CD14-positive monocyte (primary cell): Measurements from ENCODE around the gene BIRC5. TPM values are rescaled to one million over a fixed set of nuclear protein-coding genes. Genes with fewer than 3 reads are reported as not detected.

Experiments
- DNase-seq, 3 donors: peaks; one replicate each; pipeline ENCODE4 v3.0.0-alpha.2; 2011 to 2022
- H2AFZ ChIP-seq: 2 replicates; pipeline ENCODE4 v1.6.0; 2012; ENCODE audit warnings: mild to moderate bottlenecking, low read depth, low read length, inconsistent platforms; ENCODE audit not compliant: insufficient read depth, poor library complexity, severe bottlenecking
- H3K27ac ChIP-seq, 2 donors: 1 replicate in 1 of 2; 2 replicates in 1 of 2; pipeline ENCODE4 v1.5.1; 2012 to 2013; ENCODE audit warnings: low read length in 2 of 2, control low read depth in 1 of 2, inconsistent platforms in 1 of 2, low read depth in 1 of 2, mild to moderate bottlenecking in 1 of 2
- H3K27me3 ChIP-seq, 2 donors: one replicate each; pipeline versions ENCODE4 v1.6.0 to v1.6.1; 2011 to 2013; ENCODE audit warnings: low read length in 2 of 2; ENCODE audit not compliant: control insufficient read depth in 2 of 2, insufficient read depth in 2 of 2
- H3K36me3 ChIP-seq, 2 donors: replicated peaks in 1 of 2; 1 replicate in 1 of 2; 2 replicates in 1 of 2; pipeline versions ENCODE4 v1.5.1 to v1.6.1; 2012 to 2013; ENCODE audit warnings: low read length in 2 of 2, control low read depth in 1 of 2, inconsistent platforms in 1 of 2, mild to moderate bottlenecking in 1 of 2; ENCODE audit not compliant: insufficient read depth in 2 of 2, control insufficient read depth in 1 of 2
- H3K4me1 ChIP-seq, 2 donors: 1 replicate in 1 of 2; 2 replicates in 1 of 2; pipeline versions ENCODE4 v1.5.1 to v1.6.1; 2012 to 2013; ENCODE audit warnings: low read length in 2 of 2, control low read depth in 1 of 2, inconsistent platforms in 1 of 2, mild to moderate bottlenecking in 1 of 2, moderate library complexity in 1 of 2; ENCODE audit not compliant: insufficient read depth in 2 of 2, control insufficient read depth in 1 of 2
- H3K4me2 ChIP-seq: replicated peaks from 2 replicates; pipeline ENCODE3; 2012; ENCODE audit warnings: low read length, moderate library complexity, mild to moderate bottlenecking; ENCODE audit not compliant: poor library complexity, severe bottlenecking; ENCODE audit errors: extremely low read depth
- H3K4me3 ChIP-seq, 3 experiments: fragments of 200-600 bp in 1 of 3; sonication (generic) in 1 of 3; replicated peaks in 1 of 3; 1 replicate in 2 of 3; 2 replicates in 1 of 3; pipeline ENCODE4 v1.5.1; 2011 to 2013; ENCODE audit warnings: low read length in 3 of 3, mild to moderate bottlenecking in 3 of 3, control low read depth in 2 of 3, low read depth in 2 of 3, inconsistent platforms in 1 of 3, moderate library complexity in 1 of 3
- H3K79me2 ChIP-seq: 2 replicates; pipeline ENCODE4 v1.6.0; 2012; ENCODE audit warnings: mild to moderate bottlenecking, control low read depth, inconsistent platforms, low read length, moderate library complexity; ENCODE audit not compliant: insufficient read depth
- H3K9ac ChIP-seq: 2 replicates; pipeline ENCODE4 v1.6.0; 2017; ENCODE audit warnings: low read length, mild to moderate bottlenecking; ENCODE audit not compliant: insufficient read depth, poor library complexity, severe bottlenecking
- H3K9me3 ChIP-seq, 2 donors: replicated peaks in 1 of 2; 1 replicate in 1 of 2; 2 replicates in 1 of 2; pipeline versions ENCODE4 v1.5.1 to v1.6.1; 2012 to 2013; ENCODE audit warnings: low read length in 2 of 2, control low read depth in 1 of 2; ENCODE audit not compliant: control insufficient read depth in 1 of 2, insufficient read depth in 1 of 2
- H4K20me1 ChIP-seq: 2 replicates; pipeline ENCODE4 v1.6.0; 2012; ENCODE audit warnings: mild to moderate bottlenecking, low read length, control low read depth, moderate library complexity; ENCODE audit not compliant: insufficient read depth
- H3K27ac Mint-ChIP-seq, 7 donors: one replicate each; pipeline ENCODE4 v1.8.0; 2020; ENCODE audit warnings: mild to moderate bottlenecking in 7 of 7, mixed read lengths in 7 of 7, moderate library complexity in 6 of 7, inconsistent platforms in 2 of 7
- H3K27me3 Mint-ChIP-seq, 3 donors: one replicate each; pipeline ENCODE4 v1.8.0; 2021 to 2022; ENCODE audit warnings: low read depth in 3 of 3, mild to moderate bottlenecking in 3 of 3, mixed read lengths in 3 of 3, moderate library complexity in 3 of 3, inconsistent platforms in 1 of 3
- H3K36me3 Mint-ChIP-seq, 2 donors: one replicate each; pipeline ENCODE4 v1.8.0; 2020; ENCODE audit warnings: mixed read lengths in 2 of 2, inconsistent platforms in 1 of 2, mild to moderate bottlenecking in 1 of 2
- H3K4me1 Mint-ChIP-seq: one replicate; pipeline ENCODE4 v1.8.0; 2020; ENCODE audit warnings: mild to moderate bottlenecking, mixed read lengths
- H3K4me3 Mint-ChIP-seq, 2 donors: one replicate each; pipeline ENCODE4 v1.8.0; 2020; ENCODE audit warnings: mild to moderate bottlenecking in 2 of 2, mixed read lengths in 2 of 2, moderate library complexity in 1 of 2
- H3K9me3 Mint-ChIP-seq, 7 donors: one replicate each; pipeline ENCODE4 v1.8.0; 2020 to 2022; ENCODE audit warnings: mixed read lengths in 7 of 7, mild to moderate bottlenecking in 6 of 7, moderate library complexity in 6 of 7, inconsistent platforms in 2 of 7
- WGBS: methylation state at CpG from one replicate; pipeline ENCODE4 v1.1.5; 2013; ENCODE audit warnings: missing lambda C conversion rate; ENCODE audit not compliant: insufficient coverage; 5-methylcytosine and 5-hydroxymethylcytosine counted together
- intact Hi-C, 2 donors: fragments of 100-400 bp; cut with micrococcal nuclease; formaldehyde crosslinking; loops; one replicate each; pipeline versions ENCODE4 v1.15.0 to v1.15.1; 2023
- polyA plus RNA-seq, 3 donors: library from polyadenylated mRNA; depleted of rRNA in 1 of 3; unstranded in 2 of 3; stranded (reverse) in 1 of 3; fragments of 300-500 nt in 2 of 3; fragments of >200 nt in 1 of 3; fragmentation: Illumina TruSeq in 2 of 3; gene quantifications; 1 replicate in 2 of 3; 2 replicates in 1 of 3; pipeline ENCODE4 v1.2.3, GENCODE V29; 2012 to 2021
- TF ChIP-seq, protein P1 (sequence below): fragments of 200-600 bp; IDR thresholded peaks from one replicate; pipeline ENCODE4 v1.8.0; 2022; ENCODE audit warnings: antibody characterized with exemption, mild to moderate bottlenecking

BIRC5 gene
- polyA plus RNA-seq, 3 donors = 0.20 TPM; not detected in 2

DNA sequence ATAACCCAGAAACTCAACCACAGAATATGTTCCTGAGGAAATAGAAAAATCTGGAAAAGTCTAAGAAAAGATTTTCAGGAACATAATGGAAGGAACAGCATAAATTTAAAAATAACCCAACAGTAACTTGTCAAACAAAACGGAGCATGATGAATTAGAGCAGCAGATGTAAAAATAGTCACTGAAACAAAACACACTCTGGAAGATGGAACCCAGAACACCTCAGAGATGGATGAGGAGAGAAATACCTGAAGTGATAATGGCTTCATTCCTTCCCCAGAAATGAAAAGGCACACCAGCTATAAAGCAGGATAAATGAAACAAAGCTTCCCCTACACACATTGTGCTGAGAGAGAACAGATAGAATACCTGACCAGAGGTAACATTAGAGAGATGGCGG is 33.5 kb upstream of the BIRC5 start:
- Histone ChIP-seq H3K4me3 (no peak overlapping the region), H3K36me3 (peaks cover 0 to 4% of the 10 kb centered on the region in 2 donors), H3K79me2 (peaks cover 42% of the 10 kb centered on the region), H3K27me3 (no peaks in the 10 kb centered on the region), H3K9me3 (no peaks in the 10 kb centered on the region), H3K4me1 (peaks cover 22 to 32% of the 10 kb centered on the region in 2 donors), H2AFZ (no peak overlapping the region), H3K4me2 (no peak overlapping the region), H4K20me1 (no peaks in the 10 kb centered on the region), H3K9ac (no peak overlapping the region), H3K27ac (no peak overlapping the region)
- Mint-ChIP-seq H3K27me3 (peaks cover 0 to 2% (median 0%) of the 10 kb centered on the region in 3 donors), H3K36me3 (peaks cover 18 to 48% of the 10 kb centered on the region in 2 donors), H3K27ac (peak overlapping the region in 2 of 7 donors; percentile 6 to 39), H3K4me1 (peaks cover 39% of the 10 kb centered on the region), H3K4me3 (no peak overlapping the region), H3K9me3 (no peaks in the 10 kb centered on the region)
- TF ChIP-seq, protein P1, sequence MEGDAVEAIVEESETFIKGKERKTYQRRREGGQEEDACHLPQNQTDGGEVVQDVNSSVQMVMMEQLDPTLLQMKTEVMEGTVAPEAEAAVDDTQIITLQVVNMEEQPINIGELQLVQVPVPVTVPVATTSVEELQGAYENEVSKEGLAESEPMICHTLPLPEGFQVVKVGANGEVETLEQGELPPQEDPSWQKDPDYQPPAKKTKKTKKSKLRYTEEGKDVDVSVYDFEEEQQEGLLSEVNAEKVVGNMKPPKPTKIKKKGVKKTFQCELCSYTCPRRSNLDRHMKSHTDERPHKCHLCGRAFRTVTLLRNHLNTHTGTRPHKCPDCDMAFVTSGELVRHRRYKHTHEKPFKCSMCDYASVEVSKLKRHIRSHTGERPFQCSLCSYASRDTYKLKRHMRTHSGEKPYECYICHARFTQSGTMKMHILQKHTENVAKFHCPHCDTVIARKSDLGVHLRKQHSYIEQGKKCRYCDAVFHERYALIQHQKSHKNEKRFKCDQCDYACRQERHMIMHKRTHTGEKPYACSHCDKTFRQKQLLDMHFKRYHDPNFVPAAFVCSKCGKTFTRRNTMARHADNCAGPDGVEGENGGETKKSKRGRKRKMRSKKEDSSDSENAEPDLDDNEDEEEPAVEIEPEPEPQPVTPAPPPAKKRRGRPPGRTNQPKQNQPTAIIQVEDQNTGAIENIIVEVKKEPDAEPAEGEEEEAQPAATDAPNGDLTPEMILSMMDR = no peak
- no peak for DNase-seq
- no CpG with 5 or more reads among the region's 2 CpGs for WGBS
- intact Hi-C loops = no loop called here

DNA sequence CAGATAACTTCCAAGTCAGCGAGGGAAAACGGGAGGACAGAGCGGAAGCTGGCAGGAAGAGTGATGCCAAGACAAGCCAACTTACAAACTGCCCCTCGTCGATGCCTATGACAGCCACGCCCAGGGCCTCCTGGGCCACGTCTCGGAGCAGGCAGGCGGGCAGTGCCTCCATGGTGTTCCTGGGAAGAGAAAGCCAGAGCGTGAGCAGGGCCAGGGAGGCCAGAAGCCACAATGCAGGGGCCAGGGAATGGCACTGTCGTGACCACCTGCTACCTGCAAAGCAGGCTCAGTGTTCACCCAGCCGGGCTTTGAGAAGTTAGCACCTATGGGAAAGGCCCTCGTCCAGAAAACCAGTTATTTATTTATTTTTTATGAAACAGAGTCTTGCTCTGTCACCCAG is 31.5 kb upstream of the BIRC5 start:
- H3K27ac Mint-ChIP-seq = peak overlapping the region in 3 of 7 donors; percentile 3 to 66 (median 45)
- Histone ChIP-seq H3K4me2 (no peak overlapping the region), H3K36me3 (peaks cover 0 to 4% of the 10 kb centered on the region in 2 donors), H3K9ac (no peak overlapping the region), H3K4me1 (peaks cover 19 to 36% of the 10 kb centered on the region in 2 donors), H2AFZ (no peak overlapping the region), H3K9me3 (no peaks in the 10 kb centered on the region), H3K27ac (no peak overlapping the region), H3K79me2 (peaks cover 46% of the 10 kb centered on the region), H4K20me1 (no peaks in the 10 kb centered on the region), H3K4me3 (no peak overlapping the region), H3K27me3 (no peaks in the 10 kb centered on the region)
- peaks cover 0 to 2% (median 0%) of the 10 kb centered on the region in 3 donors for H3K27me3 Mint-ChIP-seq
- H3K9me3 Mint-ChIP-seq = no peaks in the 10 kb centered on the region
- intact Hi-C loops = no loop called here
- 97% methylated on average over 13 of the region's 13 CpGs for WGBS
- peaks cover 15 to 42% of the 10 kb centered on the region in 2 donors for H3K36me3 Mint-ChIP-seq
- no peak for DNase-seq
- H3K4me1 Mint-ChIP-seq = peaks cover 33% of the 10 kb centered on the region
- TF ChIP-seq, protein P1 = no peak
- H3K4me3 Mint-ChIP-seq = no peak overlapping the region
